Measurements from ENCODE around the gene HELZ. TPM values are rescaled to one million over a fixed set of nuclear protein-coding genes. Genes with fewer than 3 reads are reported as not detected.

Gene HELZ
- total RNA-seq, 1 donor from 2014 or later = 72.5 TPM

GRCh38 chr17:67058036-67058435 lies 187.0 kb downstream of the HELZ start:
- ATAC-seq = no peak
- Histone ChIP-seq H3K27me3 (no peaks in the 10 kb centered on the region), H3K9me3 (no peaks in the 10 kb centered on the region), H3K36me3 (no peaks in the 10 kb centered on the region), H3K27ac (no peak overlapping the region), H3K4me1 (no peaks in the 10 kb centered on the region), H3K4me3 (no peak overlapping the region)
- intact Hi-C loops (cut with DNase I) = no loop called here
- no peak for DNase-seq
- TF ChIP-seq CTCF (IDR thresholded peaks at IDR 0.05) = no peak

GRCh38 chr17:67056746-67057490 lies 188.1 kb downstream of the HELZ start:
- Histone ChIP-seq H3K36me3 (no peaks in the 10 kb centered on the region), H3K27ac (no peak overlapping the region), H3K27me3 (no peaks in the 10 kb centered on the region), H3K9me3 (no peaks in the 10 kb centered on the region), H3K4me3 (no peak overlapping the region), H3K4me1 (no peaks in the 10 kb centered on the region)
- ATAC-seq (no peak), DNase-seq (no peak)
- no peak for TF ChIP-seq CTCF (IDR thresholded peaks at IDR 0.05)
- intact Hi-C loops (cut with DNase I) = no loop called here

GRCh38 chr17:67055811-67056745 lies 188.9 kb downstream of the HELZ start:
- Histone ChIP-seq H3K27ac (no peak overlapping the region), H3K36me3 (no peaks in the 10 kb centered on the region), H3K4me3 (no peak overlapping the region), H3K4me1 (no peaks in the 10 kb centered on the region), H3K9me3 (no peaks in the 10 kb centered on the region), H3K27me3 (no peaks in the 10 kb centered on the region)
- no peak for TF ChIP-seq CTCF (IDR thresholded peaks at IDR 0.05)
- intact Hi-C loops (cut with DNase I) = no loop called here
- DNase-seq = no peak
- peak; percentile 19 for ATAC-seq

- no peak overlapping the region for H3K4me3 ChIP-seq
- no peaks in the 10 kb centered on the region for H3K36me3 ChIP-seq
- no peaks in the 10 kb centered on the region for H3K27me3 ChIP-seq
- DNase-seq (no peak), ATAC-seq (no peak)
- H3K4me1 ChIP-seq = no peaks in the 10 kb centered on the region
- TF ChIP-seq CTCF (IDR thresholded peaks at IDR 0.05) = no peak
- H3K27ac ChIP-seq = no peak overlapping the region
- no peaks in the 10 kb centered on the region for H3K9me3 ChIP-seq
- intact Hi-C loops (cut with DNase I) = no loop called here
Observed at GRCh38 chr17:67055041-67055443, 190.0 kb downstream of the HELZ start.

- no peaks in the 10 kb centered on the region for H3K4me1 ChIP-seq
- no peaks in the 10 kb centered on the region for H3K27me3 ChIP-seq
- no peak for TF ChIP-seq CTCF (IDR thresholded peaks at IDR 0.05)
- no peak overlapping the region for H3K27ac ChIP-seq
- no peak for ATAC-seq
- no peak overlapping the region for H3K4me3 ChIP-seq
- intact Hi-C loops (cut with DNase I) = no loop called here
- H3K9me3 ChIP-seq = peaks cover under 1% of the 10 kb centered on the region
- H3K36me3 ChIP-seq = no peaks in the 10 kb centered on the region
- no peak for DNase-seq
Observed at GRCh38 chr17:67054608-67055007, 190.4 kb downstream of the HELZ start.

All from upper lobe of right lung (tissue), 1 donor.